Fibroblast of skin of right biceps (primary cell): ENCODE measurements around the gene ACTRT2.

Experiments used
- DNase-seq: peaks from one replicate; pipeline ENCODE4 v3.0.0-alpha.2; 2013

Gene ACTRT2

DNA sequence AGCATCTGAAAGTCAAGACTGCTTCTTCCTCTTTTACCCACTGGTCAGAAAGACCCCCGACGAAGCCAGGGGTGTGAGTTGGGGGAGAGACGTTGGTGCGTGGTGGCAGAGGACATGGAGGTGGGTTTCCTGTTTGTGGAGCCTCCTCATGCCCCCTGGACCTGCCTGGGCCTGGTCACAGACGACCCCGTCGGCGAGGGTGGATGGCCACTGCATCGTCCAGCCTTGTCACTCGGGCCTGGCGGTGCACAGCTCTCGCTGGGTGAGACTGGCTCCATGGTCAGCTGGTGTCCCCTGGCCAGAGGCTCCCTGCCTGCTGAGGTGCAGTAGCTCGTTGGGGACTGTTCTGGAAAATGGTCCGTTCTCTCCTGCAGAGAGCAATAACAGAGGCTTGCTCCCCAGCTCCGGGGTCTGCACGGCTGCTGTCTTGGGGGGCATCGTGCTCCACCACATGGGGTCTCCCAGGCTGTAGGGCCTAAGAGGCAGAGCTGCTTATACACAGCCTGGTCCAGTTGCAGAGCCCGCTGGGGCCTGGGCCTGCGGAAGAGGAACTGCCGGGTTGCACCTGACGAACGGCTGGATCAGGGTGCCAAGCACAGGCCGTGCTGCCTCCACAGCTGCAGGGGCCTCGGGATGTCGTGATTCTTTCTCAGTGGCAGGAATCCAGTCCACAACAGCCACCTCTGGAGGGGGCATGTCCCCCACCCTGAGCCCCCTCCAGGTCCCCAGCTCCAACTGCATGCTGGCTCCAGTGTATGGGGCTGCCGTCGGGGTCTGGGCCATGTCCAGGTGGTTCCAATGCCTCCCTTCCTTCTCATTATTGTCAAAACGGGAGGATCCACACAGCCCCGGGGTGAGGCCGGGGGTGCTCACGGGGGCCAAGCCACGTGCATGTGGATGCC lies 18.0 kb upstream of the ACTRT2 start:
- no peak for DNase-seq

DNA sequence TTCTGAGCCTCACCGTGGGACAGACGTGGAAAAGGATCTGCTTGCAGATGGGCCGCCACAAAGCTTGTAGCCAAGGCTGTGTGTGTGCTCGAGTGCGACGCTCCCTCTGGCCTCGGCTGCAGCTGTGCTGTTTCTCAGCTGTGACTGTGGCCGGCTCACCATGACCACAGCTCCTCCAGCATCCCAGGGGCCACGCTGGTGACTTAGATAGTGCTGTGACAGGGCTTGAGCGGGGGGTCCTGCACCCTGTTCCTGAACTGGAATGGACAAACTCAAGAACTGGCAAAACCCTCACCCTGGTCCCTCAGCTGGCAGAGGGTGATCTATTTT lies 17.4 kb upstream of the ACTRT2 start:
- DNase-seq = no peak

DNA sequence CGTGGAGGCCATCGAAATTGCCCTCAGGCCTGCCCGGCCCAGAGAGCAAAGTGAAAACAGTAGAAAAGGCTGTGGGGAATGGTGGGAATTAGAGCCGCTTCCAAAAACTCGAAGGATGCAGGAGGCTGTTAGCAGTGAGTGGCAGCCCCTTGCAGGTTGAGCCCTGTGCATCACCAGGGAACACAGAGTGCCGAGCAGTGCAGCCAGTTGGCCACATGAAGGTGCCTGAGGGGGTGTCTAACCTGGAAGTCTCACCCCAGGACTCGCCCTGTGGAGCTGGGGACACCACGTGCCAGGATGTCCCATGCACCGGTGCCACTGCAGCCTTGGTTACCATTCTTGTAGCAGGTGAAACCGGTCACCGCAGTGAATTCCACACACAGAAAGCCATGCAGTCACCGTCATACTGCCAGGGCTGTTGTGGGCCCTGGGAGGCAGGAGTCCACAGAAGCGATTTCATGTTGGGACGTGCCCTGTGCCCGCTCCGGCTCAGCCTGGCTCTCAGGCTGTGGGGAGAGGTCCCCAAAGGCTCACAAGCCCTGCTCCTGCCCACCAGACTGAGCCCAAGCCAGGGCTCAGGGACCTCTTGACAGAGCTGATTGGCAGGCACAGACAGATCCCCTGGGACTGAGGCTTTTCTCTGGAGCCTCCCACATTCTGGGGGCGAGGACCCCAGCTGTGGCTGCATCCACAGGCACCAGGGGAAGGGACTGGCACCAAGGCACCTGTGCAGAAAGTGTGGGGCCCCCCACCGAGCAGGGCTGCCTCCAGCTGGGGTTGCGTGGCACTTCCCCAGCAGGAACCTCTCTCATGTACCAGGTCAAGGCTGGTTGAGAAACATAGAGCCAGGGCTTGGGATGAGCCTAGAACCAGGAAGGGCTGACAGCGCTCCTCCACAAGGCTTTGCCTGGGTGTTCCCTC lies 16.7 kb upstream of the ACTRT2 start:
- no peak for DNase-seq

DNA sequence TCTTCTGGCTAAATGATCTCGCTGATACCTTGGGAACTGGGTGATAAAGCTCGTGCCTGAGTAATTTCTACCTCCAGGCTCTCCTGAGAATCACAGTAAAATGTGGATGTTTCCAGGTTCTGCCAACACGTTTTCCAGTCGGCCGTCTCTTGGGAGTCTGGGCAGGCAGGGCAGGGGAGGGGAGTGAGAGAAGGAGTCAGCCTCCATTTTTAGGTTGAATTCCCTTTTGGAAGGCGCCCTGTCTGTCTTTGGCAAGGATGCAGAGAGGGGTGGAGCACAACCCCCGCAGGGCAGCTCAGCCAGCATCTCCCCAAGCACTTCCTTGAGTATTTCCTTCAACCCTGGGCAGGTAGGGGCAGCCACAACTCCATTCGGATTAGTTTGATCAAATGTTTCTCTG lies 15.5 kb upstream of the ACTRT2 start:
- DNase-seq = no peak

DNA sequence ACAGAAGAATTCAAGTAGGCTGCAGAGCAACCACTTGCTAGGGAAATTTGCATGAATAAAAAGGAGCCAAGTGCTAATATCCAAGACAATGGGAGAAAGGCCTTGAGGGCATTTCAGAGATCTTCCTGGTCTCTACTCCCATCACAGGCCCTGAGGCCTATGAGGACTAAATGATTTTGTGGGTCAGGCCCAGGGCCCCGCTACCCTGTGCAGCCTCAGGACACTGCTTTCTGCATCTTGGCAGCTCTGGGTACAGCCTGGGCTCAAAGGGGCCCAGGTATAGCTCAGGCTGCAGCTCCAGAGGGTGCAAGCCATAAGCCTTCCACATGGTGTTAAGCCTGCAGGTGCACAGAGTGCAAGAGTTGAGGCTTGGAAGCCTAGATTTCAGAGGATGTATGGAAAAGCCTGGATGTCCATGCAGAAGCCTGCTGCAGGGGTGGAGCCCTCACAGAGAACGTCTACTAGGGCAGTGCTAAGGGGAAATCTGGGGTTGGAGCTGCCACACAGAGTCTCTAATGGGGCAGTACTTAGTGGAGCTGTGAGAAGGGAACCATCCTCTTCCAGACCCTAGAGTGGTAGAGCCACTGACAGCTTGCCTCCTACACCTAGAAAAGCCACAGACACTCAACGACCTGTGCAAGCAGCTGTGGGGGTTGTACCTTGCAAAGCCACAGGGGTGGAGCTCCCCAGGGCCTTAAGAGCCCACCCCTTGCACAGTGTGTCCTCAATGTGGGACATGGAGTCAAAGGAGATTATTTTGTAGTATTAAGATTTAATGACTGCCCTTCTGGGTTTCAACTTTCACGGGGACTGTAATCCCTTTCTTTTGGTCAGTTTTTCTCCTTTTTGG lies 13.7 kb upstream of the ACTRT2 start:
- DNase-seq = no peak

DNA sequence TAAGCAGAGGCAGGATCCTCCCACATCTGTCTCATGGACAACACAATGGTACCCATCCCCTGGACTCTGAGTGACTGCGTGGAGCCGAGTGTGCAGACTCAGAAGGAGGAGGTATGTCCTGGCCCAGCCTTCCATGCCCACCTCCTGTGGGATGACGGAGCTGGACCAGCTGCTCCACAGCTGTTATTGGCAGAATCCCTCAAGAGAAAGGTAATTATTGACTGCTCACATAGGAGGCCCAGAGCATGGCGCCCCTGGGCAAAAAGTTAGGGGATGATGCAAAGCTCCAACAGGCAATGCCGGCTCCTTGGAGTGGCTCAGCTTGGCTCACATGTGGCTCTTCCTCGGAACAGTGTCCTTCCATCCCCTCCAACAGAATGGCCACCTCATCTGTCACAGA lies 12.2 kb upstream of the ACTRT2 start:
- no peak for DNase-seq

DNA sequence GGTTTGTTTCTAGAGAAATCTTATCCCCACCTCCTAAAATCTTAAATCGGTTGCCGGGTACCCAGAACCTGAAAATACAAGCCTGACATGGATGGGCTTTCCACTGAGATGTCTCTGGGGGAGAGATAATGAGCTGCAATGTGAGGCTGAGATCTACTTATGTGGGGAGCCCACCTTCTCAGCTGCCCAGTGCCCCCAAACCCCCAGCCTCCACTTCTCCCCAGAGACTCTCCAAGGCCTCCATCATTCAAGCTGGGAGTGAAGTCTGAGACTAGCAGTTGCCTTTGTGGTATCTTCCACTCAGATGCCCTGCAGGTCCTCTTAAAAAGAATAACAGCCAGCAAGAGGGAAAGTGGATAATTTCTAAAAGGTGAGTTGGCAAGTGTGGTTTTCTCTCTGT lies 11.7 kb upstream of the ACTRT2 start:
- DNase-seq = no peak

DNA sequence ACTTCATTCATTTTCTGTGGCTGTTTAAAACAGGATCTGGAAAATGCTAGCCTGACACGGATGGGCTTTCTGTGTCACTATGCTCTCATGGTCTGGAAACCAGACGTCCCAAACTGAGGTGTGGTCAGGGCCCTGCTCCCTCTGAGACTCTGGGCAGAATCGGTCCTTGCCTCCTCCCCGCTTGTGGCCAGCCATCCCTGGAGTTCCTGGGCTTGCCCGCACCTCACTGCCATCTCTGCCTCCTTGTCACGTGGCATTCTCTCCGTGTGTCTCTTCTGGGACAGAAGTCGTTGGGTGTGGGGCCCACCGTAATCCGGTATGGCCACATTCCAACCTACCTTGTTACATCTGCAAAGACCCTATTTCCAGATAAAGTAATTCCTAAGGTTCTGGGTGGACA lies 10.1 kb upstream of the ACTRT2 start:
- no peak for DNase-seq

DNA sequence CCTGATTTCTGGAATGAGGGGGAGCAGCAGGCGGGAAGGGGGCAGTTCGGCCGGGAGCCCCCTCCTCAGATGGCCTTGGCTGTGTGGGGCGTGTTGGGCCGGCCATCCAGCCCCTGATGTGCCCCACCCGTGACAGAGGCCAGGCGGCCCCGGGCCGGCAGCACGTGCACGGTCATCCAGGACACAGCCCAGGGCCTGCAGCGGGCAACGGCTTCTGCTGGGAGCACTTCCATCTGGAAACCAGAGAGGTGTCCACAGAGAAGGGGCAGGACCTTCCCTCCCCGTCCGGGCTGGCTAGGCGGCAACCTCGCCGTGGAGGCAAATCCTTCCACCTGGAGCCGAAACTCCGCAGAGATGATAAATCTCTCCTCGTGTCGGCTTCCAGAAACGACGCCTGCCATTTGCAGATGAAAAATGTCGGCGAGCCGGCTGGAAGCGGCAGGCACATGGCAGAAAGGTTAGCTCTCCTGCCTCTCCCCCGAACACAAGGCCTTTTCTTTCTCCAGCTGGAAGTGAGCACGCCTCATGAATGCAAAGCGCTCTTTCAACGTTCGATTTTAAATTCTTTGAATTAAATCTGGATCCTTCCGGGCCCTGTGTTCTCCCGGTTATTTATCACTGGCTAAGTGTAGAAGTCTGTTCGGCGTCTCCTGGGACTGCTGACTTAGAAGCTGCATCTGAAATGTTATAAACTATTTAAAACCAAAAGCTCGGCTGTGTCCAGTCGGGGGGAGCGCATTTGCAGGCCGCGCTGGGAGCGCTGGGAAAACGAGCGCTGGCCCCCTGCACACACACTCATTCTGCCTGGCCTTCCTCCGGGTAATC lies 9.4 kb upstream of the ACTRT2 start:
- no peak for DNase-seq

DNA sequence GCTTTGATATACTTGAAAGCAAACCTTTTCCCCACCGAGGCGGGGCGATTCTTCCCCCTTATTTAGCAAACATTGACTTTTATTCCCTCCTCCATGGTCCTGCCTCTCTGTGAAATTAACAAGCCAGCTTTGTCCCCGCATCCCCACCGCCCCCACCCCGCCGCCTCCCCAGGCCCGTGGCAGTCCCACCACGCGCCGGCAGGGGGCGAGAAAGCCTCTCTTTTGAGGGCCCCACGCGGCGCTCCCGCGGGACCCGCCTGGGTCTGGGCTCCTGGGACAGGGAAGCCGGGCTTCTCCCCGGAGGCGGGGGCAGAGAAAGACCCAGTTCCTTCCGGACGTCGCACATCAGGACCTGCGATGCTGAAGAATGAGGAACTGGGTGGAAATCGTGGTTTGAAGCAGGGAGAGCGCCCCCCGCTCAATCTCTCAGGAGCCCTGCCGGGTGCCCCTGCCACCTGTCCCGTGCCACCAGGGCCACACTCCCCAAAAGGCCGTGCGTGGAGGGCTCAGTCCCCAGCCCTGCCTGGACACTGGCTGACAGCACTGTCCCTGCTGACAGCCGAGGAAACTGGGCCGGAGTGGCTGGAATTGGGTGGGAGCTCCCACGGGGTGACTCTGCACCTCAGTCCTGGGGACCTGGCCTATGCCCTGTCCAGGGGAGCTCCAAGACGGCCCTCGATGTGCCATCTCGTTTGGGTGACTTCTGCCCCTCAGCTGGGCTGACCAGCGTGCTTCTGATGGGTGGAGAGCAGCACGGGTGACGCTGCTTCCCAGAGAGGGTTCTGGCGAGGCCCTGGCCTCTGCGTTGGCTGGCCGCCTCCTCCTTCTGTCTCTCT lies 8.6 kb upstream of the ACTRT2 start:
- DNase-seq = peak; percentile 23

DNA sequence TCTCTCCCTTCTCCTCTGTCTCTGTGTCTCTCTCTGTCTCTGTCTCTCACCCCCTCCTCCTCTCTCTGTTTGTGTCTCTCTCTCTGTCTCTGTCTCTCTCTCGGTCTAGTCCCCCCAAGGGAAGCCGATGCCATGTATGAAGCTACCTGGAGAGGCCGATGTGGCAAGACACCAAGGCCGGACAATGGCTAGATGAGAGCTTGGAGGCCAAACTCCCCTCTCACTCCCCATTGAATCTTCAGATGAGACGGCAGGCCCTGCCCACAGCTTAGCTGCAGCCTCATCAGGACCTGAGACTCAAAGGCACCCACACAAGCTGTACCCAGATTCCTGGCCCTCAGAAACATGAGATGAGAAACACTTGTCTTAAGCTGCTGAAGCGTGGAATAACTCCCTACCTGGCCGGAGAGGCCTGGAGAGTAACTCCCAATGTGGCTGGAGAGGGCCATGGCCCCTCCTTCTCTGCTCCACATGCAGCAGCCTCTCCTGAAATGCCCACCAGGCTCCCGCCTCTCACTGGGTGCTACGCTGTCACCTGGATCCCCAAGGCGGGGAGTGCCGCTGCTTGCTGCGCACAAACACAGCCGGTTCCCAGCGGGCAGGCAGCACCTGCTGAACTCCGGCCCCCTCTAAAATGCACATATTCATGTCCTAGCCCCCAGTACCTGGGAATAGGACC lies 7.8 kb upstream of the ACTRT2 start:
- no peak for DNase-seq

DNA sequence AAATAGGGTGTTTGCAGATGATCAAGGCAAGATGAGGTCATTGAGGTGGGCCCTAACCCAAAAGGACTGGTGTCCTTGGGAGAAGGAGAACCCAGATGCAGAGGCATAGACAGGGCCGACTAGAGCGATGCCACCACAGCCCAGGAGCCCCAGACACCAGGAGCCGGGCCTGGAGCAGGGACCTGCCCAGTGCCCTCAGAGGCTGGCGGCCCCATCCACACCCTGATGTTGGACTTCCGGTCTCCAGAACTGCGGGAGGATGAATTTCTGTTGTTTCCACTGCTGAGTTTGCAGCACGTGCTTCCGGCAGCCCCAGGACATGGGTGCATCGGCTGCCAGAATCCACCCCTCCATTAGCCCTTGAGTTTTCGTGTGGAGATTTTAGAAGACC lies 7.2 kb upstream of the ACTRT2 start:
- no peak for DNase-seq

DNA sequence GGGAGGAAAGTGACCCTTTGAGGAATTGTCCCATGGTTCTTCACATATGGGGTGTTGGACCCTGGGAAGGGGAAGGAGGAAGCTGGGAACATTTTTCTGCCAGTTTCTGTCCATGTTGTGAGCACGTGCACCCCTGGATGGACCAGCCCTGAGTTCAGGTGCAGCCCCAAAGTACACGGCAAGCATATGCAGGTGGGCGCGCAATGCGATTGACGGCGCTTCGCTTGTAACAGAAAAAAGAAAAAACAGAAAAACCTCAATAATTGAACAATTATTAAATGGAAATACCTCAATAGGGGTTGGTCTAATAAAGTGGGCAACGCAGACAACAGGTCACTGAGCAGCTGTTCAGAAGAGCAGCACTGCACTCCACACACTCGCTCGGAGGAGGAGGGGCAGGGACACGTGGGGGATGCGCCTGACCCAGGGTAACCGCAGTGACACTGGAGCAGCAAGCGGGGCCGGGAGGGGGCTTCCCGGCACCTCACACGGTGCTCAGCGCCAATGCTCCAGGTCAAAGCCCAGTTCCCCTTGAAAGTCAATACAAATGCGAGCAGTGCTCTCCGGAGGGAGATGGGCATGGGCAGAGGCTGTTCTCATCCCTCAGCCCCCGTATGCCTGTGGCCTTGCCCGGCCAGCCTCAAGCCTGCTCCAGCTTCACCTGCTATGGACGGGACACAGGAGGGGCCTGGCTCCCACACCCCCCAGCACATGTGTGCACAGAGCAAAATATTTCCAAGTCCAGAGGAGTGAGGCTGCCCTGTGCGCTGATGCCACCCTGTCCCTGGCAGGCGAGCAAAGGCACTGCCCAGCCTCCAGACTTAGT lies 6.6 kb upstream of the ACTRT2 start:
- no peak for DNase-seq

DNA sequence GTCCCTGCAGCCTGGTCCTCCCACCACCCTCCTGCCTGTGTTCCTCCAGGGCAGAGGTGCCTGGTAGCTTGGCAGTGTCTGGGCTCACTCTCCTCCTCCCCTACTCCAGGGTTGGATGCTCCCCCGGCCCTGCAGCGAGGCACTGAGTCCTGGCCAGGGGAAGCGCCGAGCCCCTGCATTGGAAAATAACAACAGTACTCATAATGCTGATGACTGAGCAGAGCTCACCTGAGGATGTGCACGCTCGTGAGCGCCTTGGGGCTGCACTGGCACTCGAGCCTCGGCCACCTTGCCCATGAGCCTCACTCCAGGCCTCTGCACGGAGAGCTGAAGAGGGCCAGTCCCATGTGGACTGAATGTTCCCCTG lies 6.0 kb upstream of the ACTRT2 start:
- DNase-seq = no peak

DNA sequence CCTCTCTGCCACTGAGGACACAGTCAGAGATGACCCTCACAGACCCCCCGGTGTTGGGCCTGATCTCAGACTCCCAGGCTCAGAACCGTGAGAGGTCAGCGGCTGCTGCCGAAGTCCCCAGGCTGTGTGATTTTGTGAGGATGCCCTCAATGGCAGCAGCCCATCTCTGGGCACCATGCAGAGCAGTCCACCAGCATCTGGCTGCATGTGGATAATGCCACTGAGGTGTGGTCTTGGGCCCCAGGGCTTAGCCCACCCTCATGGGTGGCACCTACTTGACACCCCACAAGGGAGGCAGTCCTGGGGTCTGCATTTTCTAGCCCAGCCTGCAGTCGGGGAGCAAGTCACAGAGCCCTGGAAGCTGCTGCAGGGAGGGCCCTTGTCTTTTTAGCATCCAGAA lies 5.5 kb upstream of the ACTRT2 start:
- DNase-seq = no peak

DNA sequence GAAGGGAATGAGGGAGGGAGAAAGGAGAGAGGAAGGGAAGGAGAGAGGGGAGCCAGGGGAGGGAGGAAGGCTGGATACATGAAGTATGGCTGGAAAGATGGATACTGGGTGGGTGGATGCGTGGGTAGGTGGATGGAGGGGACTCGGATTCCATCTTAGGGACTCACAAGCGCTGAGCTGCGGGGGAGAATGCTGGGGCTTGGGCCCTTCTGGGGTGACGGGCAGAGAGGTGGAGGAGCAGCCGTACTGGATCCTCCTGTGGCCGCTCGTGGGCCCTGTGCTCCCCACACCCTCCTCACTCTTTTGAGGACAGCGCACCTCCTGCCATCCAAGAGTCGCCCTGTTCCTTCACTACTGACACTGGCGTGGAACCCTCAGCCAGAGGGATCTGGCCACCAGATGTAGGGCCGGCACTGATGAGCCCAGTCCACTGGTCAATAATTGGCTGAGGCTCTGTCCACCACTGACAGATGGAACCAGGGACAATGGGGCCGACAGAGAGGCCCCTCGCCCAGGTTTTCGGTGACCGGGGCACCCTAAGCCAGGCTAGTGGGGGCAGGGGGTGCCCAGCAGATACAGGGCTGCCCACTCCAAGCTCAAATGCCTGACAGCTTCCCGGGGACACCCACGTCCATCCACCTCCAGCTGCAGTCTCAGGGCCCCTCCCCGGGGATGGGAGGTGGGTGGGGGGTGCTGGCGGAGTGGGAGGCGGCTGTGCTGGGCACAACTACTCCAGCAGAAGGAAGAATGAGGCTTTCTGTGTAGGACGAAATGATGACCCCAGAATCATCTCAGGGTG lies 4.4 kb upstream of the ACTRT2 start:
- DNase-seq = no peak

DNA sequence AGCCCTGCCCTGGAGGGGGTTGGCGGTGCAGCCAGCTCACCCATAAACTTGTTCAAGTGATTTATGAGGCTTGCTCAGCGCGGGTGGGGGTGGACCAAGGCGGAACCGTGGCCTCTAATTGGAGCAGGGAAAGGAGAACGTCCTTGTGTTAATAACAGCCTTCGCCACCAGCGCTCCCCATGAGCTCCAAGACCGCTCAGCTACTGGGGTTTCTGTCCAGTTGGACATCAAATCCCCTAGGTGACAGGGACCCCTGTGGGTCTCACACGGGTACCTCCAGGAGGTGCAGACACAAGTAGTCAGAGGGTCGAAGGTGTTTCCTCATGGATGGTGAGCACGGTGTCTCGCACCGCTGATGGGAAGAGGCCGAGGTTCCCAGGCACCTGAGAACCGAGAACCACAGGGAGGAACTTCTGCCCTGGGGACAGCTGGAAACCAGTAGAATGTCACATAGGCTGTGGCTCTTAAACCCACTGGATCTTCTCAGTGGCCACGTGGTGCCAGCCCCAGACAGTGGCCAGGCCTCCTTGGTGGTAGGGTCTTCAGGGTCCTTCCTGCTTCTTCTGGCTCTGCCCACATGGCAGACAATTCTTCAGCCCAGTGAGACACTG lies 3.7 kb upstream of the ACTRT2 start:
- no peak for DNase-seq

DNA sequence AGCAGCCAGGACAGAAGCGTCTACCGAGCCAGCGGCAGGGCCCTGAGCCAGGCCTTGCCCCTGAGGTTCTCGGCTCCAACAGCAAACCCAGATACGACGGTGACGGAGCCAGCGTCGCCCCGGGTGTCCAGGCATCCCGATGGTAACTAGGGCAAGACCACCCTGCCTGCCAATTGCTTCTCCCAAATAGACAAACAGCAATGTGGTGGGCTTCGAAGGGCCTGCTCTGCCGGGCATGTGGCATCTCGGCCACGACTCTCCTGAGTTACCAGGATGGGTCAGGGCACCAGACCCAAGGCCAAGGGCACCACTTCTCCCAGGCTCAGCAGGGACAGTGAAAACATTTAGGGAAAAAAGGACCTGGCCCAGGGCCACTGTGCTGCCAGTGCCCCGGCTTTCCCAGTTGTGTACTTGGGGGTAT lies 3.2 kb upstream of the ACTRT2 start:
- no peak for DNase-seq

DNA sequence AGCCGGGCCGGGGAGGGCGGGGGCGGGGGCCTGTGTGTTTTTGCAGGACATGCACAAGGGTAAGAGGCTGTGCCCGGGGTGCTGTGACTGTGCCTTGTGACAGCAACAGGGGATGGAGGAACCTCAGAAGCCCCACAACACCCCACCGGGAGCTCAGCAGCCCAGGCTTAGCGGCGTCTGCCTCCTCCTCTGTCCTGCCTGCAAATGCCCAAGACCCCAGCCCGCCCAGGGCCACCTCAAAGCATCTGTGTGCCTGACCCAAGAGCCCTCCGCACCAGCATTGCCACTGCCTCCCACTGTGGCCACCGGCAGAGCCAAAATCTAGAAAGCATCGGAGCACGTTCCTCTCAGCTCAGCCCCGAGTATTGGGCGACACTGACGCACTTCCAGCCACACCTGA lies 2.7 kb upstream of the ACTRT2 start:
- DNase-seq = no peak
